ENCODE results near the gene PAXX.

GRCh38 chr9:136980669-136981478, 11.3 kb upstream of the PAXX start:
- TF ChIP-seq CTCF (IDR thresholded peaks at IDR 0.05) (no peak), POLR2A (IDR thresholded peaks at IDR 0.05) (no peak)

Measured in uterus (tissue), 2 donors.